GM19397 (cell line): ENCODE data around the gene IRGQ.
"Not testable (repeated sequence)": the region's sequence is repeated elsewhere in the genome, so short reads cannot be mapped to it uniquely, and the experiment has no call there.

ENCODE experiments used
- ATAC-seq: cut with Tn5 transposase; IDR thresholded peaks from one replicate; pipeline ENCODE4 v1.9.1; 2021; ENCODE audit warnings: mild to moderate bottlenecking, moderate library complexity; ENCODE audit not compliant: unreplicated experiment

IRGQ gene

DNA sequence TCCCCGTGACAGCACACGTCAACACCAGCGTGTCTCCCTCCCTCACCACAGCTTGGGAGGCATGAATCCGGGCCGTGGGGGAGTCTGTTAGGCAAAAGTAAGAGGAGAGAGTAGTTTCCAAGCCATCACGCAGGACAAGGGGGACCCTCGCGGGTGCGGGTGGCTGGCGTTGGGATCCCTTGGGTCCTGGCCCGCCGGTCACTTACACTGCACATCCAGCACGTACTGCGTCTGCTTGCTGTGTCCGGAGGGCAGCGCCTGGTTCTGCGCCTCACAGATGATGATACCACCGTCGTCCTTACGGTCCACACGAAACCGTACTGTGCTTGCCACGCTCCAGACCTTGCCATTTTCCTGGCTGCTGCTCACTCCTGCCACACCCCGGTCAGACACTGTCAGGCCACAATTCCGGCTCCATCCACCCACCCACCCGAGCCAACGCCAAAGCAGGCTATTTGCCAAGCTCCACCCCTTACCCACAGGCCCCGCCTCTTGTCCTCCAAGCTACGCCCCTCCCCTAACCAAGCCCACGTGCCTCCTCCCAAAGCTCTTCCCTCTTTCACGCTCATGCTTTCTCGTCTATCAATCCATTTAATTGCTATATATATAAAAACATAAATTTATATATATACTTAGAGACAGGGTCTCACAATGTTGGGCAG is 30.1 kb upstream of the IRGQ start:
- ATAC-seq, result no peak

DNA sequence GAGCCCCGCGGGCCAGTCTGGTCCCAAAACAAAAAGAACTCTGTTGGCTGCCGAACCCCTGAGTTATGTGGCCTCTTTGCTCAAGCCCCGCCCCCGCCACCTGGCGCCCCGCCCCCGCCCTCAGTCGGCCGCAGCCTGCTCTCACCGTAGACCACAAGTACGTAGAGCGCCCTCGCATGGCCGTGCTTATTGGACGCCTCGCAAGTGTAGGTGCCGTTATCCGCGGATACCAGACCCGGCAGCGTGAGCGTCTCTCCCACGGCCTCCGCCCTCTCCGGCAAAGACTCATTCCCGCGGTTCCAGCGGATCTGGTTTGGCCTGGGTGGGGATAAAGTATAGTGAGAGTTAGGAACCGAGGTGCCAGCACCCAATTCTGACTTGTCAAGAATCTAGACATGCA is 29.0 kb upstream of the IRGQ start:
- no peak for ATAC-seq

DNA sequence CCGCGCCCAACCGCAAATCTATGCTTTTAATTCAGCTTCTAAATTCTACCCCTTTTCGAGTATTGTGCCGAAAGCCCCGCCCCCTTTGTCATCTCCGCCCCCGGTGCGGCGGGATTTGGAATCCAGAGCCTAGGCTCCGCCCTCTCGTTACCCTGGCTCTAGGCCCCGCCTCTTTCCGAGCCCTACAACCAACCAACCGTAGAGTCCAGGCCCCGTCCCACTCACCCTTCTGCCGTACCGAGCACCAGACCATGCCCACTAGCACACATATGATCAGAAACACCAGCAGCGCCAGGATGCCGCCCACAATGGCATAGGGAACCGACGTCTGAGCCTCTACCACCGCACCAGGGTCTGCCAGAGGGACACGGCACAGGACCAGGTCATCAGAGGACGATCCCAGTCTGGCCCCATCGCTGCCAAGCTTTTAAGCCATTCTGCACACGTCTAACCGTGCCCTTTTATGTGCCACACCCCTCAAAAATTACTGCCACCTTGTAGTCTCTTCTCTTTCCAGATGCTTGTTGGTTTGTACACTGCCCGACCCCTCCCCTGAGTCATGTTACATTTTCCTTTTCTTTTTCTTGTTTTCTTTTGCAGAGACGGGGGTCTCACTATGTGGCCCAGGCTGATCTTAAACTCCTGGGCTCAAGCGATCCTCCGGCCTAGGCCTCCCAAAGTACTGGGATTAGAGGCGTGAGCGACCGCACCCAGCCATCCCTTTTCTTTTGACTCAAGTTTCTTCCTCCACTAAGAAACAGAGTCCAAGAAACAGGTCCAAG is 28.1 kb upstream of the IRGQ start:
- no peak for ATAC-seq

DNA sequence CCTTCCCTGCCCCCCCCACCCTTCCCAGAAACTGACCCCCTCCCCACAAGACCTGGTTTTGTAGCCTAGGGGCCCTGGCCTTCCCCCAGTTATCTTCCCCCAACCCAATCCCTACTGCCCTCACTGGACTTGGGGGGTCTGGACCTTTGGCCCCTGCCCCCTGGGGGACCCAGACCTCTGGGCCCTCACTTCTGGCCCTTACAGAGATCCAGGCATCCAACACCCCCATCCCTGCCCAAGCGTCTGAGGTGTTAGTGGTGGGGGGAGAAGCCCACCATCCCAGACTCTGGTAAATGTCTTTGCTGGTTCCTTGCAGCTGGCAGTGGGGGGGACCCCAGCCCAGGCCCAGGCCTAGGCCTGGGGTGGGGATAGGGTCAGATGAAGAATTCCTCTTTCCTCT is 27.0 kb upstream of the IRGQ start:
- ATAC-seq, result no peak

DNA sequence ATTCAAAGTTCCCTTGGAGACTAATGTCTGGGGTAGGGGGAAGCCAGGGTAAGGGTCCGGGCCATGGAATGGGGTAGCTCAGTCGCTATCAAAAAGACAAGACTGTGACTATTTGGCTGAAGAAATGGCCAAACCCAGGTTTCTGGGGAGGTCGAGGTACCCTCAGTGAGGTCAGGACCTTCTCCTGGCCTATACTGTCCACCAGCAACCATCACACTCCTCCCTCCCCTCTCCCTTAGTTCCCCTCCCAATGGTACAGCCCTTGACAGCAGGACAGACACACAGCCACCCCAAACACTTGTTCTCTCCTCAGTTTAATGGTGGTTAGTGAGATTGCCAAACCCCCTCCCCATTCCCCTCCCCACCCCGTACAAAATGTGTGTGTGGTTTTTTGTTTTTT is 26.1 kb upstream of the IRGQ start:
- no peak for ATAC-seq

DNA sequence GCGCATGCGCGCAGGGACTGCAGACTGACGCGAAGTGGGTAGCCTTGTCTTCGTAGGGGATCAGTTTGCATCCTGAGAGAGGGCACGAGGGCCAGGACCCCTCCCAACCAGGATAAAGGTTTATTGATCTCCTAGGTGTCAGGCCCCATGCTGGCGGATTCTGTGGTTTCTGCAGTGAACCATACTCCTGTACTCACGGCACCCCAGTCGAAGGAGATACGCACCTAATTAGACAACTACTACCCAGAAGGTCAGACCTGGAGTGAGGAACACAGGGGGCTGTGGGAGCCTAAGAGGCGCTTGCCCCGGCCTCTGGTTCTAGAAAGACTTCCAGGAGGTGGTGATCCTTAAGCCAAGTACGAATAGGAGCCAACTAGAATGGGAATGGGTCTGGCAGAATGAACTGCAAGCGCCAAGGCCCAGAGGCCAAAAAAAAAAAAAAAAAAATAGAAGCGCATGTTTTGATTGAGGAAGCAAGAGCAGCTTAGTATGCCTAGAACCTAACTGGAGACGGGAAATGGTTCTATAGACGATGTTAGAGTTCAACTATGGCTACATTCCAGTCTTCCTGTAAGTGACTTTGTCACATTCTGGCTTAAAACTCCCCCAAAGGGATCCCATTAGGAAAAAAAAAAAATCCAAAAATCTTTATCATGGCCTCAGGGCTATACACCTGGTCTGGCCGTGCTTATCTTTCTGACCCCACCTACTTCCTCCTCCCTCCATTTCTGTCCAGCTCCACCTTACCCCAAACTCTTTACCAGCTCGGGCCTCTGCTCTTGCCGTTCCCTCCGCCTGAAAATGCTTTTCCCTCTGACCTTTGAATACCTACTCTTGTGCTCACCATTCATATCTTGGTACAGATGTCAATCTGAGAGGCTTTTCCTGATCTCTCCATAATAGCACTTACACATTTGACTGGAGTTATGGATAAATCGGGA is 24.4 kb upstream of the IRGQ start:
- no peak for ATAC-seq

DNA sequence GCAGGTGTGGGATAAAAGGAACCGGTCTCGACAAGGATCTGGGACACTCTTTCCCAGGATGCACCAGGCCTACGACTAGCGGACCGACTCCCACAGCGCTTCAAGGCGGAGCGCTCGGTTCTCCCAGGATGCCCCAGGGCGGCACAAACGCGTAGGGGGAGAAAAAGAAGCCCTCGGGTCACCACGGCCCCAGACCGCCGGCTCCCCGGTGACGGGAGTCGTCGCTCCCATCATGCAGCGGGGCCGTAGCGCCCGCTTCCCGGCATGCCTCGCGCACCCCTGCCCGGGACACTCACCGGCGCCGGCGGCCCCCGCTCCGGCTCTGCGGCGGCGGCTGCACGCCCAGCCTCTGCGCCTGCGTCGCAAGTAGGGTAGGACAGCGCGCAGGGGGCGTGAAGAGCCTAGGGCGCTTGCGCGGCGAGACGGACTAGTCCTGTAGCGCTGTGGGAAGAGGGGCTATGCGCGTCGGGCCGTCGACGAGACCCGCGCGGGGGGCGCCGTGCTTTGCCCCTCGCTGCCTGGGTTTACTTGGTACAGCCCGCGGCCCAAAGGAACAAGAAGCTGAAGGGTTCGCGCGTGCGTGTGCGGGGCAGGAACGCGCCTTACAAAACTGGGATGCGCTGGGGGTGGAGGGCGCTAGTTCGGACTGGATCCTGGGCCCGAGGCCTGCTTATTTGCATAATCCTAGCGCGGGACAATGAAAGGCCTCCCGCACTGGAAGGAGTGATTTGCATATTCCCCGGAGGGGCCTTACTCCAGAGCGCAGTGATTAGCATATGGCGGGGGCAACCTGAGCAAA is 23.5 kb upstream of the IRGQ start, which contains the start of gene ZNF428:
Gene ZNF428, minus strand, starts transcription at position 368 of the 799 bp plus-strand sequence. CDS start 5,325 bp downstream, outside the sequence.
- peak; percentile 87 for ATAC-seq

DNA sequence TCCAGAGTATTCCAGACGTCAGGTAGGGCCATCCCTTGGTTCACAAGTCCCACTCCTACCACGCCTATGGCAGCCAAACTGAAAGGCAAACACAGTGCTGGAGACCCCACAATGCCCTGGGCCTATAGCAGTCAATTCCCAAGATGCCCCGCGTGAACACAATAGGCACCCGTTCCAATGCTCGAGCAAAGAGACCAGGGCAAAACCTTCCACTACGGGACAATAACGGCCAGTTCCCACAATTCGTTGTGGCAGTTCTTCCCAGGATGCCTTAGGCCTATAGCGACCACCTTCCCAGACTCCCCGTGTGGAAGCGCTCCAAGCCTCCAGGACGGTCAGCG is 23.0 kb upstream of the IRGQ start:
- peak; percentile 8 for ATAC-seq

DNA sequence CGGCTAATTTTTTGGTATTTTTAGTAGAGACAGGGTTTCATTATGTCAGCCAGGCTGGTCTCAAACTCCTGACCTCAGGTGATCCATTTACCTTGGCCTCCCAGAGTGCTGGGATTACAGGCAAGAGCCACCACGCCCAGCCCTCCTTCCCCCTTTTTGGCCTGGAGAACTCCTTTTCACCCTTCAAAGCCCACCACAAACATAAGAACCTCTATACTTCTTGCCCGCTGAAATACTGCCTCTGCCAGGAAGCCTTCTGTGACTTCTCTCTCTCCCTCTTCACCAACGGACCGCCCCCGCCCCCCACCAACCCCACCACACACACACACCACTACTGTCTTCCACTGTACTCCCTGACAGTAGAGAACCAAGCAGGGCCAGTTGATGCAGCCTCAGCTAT is 21.0 kb upstream of the IRGQ start:
- ATAC-seq, result no peak

DNA sequence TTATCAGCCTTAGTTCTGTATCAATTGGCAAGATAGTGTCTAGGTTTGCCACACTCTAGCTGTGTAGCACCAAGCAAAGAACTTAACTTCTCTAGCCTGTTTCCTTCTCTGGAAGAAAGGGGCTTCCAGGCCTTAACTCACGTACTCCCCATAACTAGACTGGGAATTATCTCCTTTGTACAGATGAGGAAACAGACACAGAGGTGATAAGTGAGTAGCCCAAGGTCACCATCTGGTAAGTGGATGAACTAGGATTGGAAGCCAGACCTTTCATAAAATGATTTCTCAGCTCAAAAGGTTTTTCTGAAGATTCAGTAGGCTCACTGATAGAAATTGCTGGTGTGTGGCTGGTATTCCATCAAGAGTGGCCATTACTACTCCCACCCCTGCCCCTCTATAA is 20.4 kb upstream of the IRGQ start:
- no peak for ATAC-seq

DNA sequence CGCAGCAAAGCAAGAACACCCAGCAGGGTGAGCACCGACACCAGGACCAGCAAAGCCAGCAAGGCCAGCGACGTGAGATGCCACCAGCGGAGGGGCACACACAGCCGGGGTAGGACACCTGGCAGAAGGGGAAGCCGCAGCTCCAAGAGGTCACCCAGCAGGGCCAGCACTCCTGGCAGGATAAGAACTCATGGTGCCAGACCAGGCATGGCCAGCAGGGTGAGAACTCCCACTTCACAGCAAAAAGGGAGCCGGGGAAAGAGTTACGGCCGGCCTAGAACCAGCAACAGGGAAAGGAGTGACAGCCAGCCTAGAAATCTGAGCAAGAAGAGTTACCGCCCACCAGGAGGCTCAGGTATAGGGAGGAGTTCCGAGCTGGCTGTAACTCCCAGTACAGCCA is 16.4 kb upstream of the IRGQ start:
- ATAC-seq, result no peak

DNA sequence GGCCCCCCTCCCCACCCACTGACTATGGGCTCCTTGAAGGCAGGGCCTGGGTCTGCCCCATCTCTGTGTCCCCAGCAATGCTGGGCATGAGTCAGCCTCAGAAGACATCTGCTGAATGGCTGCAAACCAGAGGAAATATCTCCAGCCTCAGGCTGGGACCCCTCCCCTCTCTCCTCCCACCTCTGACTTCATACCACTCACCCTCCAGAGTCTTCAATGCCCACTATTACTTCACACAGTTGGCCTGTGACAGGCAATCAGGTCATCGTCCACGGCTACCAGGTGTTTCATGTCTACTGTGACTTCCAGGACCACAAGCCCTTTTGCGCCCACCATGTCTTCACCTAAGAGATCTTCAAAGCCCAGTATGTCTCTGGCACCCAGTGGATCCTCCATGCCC is 15.9 kb upstream of the IRGQ start, which contains the start of gene SRRM5:
Gene SRRM5, plus strand, starts transcription at position 301 of the 400 bp plus-strand sequence. Its CDS starts 34 bp downstream, at position 335.
- no peak for ATAC-seq

DNA sequence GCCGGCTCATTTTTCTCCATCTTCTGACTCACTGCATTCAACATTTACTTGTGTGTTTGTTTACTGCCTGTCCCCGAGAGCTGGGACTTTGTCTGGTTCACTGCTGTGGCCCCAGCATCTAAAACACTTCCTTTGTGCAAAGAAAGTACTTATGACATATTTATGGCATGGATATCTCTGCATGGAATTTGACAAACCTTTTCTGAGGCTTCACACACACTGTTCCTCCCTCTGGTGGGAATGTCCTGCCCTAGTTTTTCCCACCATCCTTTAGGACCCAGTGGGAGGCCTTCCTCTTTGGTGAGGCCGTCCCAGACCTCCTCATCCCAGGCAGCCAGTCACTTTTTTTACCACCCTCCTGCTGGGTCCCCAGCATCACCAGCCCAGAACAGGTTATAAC is 14.6 kb upstream of the IRGQ start:
- ATAC-seq, result no peak

DNA sequence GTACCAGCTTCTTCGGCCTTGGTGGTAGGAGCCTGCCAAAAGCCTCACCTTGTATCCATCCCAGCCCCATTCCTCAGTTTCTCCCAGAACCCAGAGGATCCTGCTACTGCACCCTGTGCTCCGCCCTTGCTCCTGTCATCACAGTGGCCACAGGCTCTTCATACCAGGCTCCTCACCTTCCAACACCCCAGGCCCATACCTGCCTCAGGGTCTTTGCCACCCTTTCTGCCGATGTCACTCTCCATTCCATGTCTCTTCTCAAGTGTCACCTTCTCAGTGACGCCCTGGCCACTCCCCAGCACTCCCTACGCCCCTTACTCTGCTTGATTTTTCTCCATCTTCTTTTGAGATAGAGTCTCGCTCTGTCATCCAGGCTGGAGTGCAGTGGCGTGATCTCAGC is 13.9 kb upstream of the IRGQ start:
- ATAC-seq, result no peak

DNA sequence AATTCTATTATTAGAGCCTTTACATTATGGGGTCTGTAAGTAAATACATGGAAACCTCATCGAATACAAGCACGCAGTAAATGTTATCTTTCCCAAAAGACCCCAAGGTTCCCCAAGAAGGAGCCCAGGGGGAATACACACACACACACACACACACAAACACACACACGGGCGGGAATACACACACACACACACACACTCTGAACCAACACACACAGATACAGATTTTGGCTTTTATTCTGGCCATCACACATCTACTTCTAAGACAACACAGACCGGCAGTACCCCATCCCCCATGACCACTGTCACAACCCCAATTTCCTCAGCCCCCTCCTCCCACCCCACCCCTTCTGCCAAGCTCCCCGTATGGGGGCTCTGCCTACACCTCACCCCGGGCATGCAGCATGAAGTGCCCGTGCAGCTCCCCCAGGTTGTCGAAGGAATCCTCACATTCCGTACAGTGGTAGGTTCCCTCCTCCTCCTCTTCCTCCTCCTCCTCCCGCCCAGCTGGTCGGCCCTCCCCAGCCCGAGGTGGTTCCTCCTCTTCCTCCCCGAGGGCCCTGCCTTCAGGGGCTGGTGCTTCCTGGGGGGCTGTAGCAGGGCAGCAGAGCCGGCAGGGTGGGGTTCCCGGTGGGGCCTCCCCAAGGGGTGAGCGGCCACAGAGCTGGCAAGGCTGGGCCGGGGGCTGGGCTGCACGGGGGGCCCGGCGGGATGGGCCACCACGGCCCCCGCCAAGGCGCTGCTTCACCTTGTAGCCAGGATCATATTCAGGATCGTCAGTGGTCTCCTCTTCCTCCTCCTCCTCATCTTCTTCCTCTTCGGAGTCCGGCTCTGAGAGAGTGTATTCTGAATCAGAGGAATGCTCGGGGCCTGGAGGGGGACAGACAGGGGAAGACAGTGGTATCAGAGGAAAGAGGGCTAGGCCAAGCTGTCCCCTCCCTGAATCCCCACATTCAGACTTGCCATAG is 11.6 kb upstream of the IRGQ start:
- no peak for ATAC-seq

DNA sequence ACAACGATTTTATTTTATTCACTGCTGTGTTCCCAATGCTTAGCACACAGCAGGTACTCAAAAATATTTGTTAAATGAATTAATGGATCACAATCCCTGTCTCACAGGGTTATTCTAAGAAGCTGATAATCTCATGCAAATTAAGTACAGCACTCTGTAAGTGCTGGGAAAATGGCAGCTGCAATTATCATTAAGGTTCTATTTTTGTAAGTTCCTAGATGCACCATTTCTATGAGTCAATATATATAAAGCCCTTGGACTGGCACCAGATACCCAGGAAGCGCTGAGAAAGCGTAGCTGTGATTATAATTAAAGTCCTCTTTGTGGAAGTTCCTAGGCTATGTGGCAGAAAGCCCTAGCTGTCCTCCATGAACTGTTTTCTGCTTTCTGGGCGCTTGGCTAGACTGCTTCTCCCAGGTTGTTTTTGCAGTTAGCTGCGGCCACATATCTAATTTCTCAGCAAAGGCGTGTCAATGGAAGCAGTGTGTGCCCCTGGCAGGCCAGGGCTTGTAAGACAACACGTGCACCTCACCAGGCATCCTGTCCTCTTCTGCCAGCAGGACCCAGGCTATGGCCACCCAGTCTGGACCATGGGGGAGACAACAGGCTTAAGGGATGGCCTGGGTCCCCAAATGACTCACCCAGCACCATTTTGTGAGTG is 10.8 kb upstream of the IRGQ start:
- ATAC-seq, result no peak

DNA sequence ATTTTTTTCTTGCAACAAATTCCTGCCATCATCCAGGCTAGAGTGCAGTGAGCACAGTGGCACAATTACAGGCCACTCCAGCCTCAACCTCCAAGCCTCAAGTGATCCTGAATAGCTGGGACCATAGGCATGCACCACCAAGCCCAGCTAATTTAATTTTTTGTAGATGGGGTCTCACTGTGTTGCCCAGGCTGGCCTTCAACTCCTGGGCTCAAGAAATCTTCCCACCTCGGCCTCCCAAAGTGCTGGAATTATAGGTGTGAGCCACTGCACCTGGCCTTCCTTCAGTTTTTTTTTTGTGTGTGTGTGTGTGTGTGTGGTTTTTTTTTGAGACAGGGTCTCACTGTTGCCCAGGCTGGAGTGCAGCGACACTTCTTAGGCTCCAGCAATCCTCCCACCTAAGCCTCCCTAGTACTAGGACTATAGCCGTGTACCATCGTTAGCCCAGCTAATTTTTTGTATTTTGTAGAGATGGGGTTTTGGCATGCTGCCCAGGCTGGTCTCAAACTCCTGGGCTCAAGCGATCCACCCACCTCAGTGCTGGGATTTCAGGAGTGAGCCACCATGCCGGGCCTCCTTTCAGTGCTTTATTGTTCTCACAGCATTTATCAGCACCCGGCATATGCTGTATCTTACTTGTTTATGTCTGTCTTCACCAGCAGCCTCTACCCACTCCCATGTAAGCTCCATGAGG is 10.1 kb upstream of the IRGQ start:
- no peak for ATAC-seq

DNA sequence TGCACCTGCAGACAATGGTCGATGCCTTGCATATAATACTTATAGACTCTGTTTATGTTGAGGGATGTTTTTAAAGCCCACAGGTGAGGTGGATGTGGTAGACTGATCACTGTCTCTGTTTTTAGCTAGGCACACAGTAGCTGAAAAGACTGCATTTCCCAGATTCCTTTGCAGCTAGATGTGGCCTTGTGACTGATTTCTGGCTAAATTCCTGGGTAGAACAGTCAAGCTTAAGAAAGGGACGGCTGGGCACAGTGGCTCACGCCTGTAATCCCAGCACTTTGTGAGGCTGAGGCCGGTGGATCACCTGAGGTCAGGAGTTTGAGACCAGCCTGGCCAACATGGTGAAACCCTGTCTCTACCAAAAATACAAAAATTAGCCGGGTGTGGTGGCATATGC is 4.4 kb upstream of the IRGQ start:
- not testable (repeated sequence) for ATAC-seq
